ENCODE data around the gene IL1RAPL2. TPM values are rescaled to one million over a fixed set of nuclear protein-coding genes. Genes with fewer than 3 reads are reported as not detected.

IL1RAPL2 gene
- total and polyA plus RNA-seq, 2 donors (not counting 3 experiments of a cell fraction or from before 2014, with no cell fraction given): not detected

- BruUV-seq (replicated peaks): no TSS peak
Measured at GRCh38 chrX:105050921-105051320, 484.9 kb downstream of the IL1RAPL2 start.

More at GRCh38 chrX:105050921-105051320, 484.9 kb downstream of the IL1RAPL2 start:
- ChIA-PET CTCF (no interaction called here), POLR2A (no interaction called here)
- Histone ChIP-seq H3K4me3 (replicated peaks in 1 of 3; ENCODE audit: insufficient read depth in 1 of 3, low read depth in 1 of 3, low read length in 3 of 3) (no peak overlapping the region), H3K4me1 (ENCODE audit: control insufficient read depth, extremely low read depth, insufficient read depth, low read length) (no peaks in the 10 kb centered on the region), H2AFZ (ENCODE audit: low read depth, low read length) (no peak overlapping the region), H3K27ac (ENCODE audit: insufficient read depth, low read depth, low read length) (no peak overlapping the region), H3K9me3 (replicated peaks; ENCODE audit: control insufficient read depth, insufficient read depth, low read length) (no peaks in the 10 kb centered on the region), H3K79me2 (ENCODE audit: control insufficient read depth, insufficient read depth, low read length) (no peaks in the 10 kb centered on the region), H3K4me2 (ENCODE audit: insufficient read depth, low read length) (no peak overlapping the region), H4K20me1 (replicated peaks; ENCODE audit: control insufficient read depth, extremely low read depth, insufficient read depth, low read length) (no peaks in the 10 kb centered on the region), H3K36me3 (ENCODE audit: control insufficient read depth in 2 of 2, extremely low read depth in 1 of 2, insufficient read depth in 2 of 2, low read length in 2 of 2) (no peaks in the 10 kb centered on the region), H3K27me3 (ENCODE audit: control insufficient read depth in 2 of 2, insufficient read depth in 2 of 2, low read length in 2 of 2) (no peaks in the 10 kb centered on the region), H3K9me1 (replicated peaks; ENCODE audit: control insufficient read depth, extremely low read depth, insufficient read depth, low read length) (no peaks in the 10 kb centered on the region), H3K9ac (replicated peaks; ENCODE audit: extremely low read depth, insufficient read depth, low read length) (no peak overlapping the region)
- no peak for TF ChIP-seq EZH2 (IDR thresholded peaks at IDR 0.05; ENCODE audit: borderline replicate concordance, low read depth, low read length, severe bottlenecking)
- TF ChIP-seq MYC (IDR thresholded peaks at IDR 0.05; ENCODE audit: low read depth, low read length): no peak
- TF ChIP-seq JUN (IDR thresholded peaks at IDR 0.05; ENCODE audit: borderline replicate concordance, insufficient read depth, insufficient read length, low read depth): no peak
- no peak for TF ChIP-seq POLR2AphosphoS5 (IDR thresholded peaks at IDR 0.05; ENCODE audit: insufficient read depth, low read depth, low read length)
- TF ChIP-seq CTCF (IDR thresholded peaks at IDR 0.05; ENCODE audit: extremely low read depth in 1 of 2, insufficient read depth in 1 of 2, low read depth in 1 of 2, low read length in 2 of 2): no peak
- no peak for TF ChIP-seq GATA2 (IDR thresholded peaks at IDR 0.05; ENCODE audit: insufficient read depth, insufficient read length, low read depth, low read length)
- TF ChIP-seq FOS (IDR thresholded peaks at IDR 0.05; ENCODE audit: borderline replicate concordance, insufficient read depth, low read length): no peak
- TF ChIP-seq POLR2A (IDR thresholded peaks at IDR 0.05; ENCODE audit: low read depth, low read length): no peak
- FAIRE-seq: no peak
- no peak for DNase-seq (ENCODE audit: low read depth, low spot score)
- dilution Hi-C loops (cut with MboI; ENCODE audit: extremely low pct_ligation_motif_present, low sequenced_read_pairs) (no loop called here), intact Hi-C loops (cut with micrococcal nuclease) (no loop called here)
